Measurements from ENCODE around the gene KPRP. TPM values are rescaled to one million over a fixed set of nuclear protein-coding genes. Genes with fewer than 3 reads are reported as not detected.

KPRP gene
- total and polyA plus RNA-seq, 2 experiments from 2014 or later, result not detected

GRCh38 chr1:152768847-152769533, 11.2 kb downstream of the KPRP start (continued):
- no peak for TF ChIP-seq CTCF (conservative IDR thresholded peaks at IDR 0.05; ENCODE audit: low read depth in 2 of 2)
- TF ChIP-seq ZNF114 (CRISPR knock-in tag; IDR thresholded peaks at IDR 0.05), result no peak
- TF ChIP-seq ETS1 (IDR thresholded peaks at IDR 0.05), result no peak
- no peak for TF ChIP-seq ZNF331 (CRISPR knock-in tag; IDR thresholded peaks at IDR 0.05; ENCODE audit: low read depth)
- TF ChIP-seq REST (IDR thresholded peaks at IDR 0.05; ENCODE audit: unreplicated experiment), result no peak
- TF ChIP-seq CREB1 (CRISPR knock-in tag; IDR thresholded peaks at IDR 0.05; ENCODE audit: low read depth), result no peak
- TF ChIP-seq EZH2phosphoT487 (IDR thresholded peaks at IDR 0.05; ENCODE audit: unreplicated experiment), result no peak

GRCh38 chr1:152770411-152770810, 12.6 kb downstream of the KPRP start:
- H3F3A ChIP-seq (replicated peaks; ENCODE audit: low read depth), result no peaks in the 10 kb centered on the region
- H3K4me3 Mint-ChIP-seq, result no peak overlapping the region
- no peak overlapping the region for H3K27ac ChIP-seq (ENCODE audit: low read depth)
- H3K4me1 Mint-ChIP-seq, result peaks cover 3% of the 10 kb centered on the region; the same call in 2 of the 3 replicates
- TF ChIP-seq CTCF (conservative IDR thresholded peaks at IDR 0.05; ENCODE audit: low read depth in 2 of 2) (no peak), STAT1 (IDR thresholded peaks at IDR 0.05; ENCODE audit: unreplicated experiment) (no peak), CREB1 (CRISPR knock-in tag; IDR thresholded peaks at IDR 0.05; ENCODE audit: low read depth) (no peak)
- H3K4me2 ChIP-seq, result no peak overlapping the region
- DNase-seq (ENCODE audit: low spot score) (no peak), ATAC-seq (no peak)
- H3K4me3 ChIP-seq, result no peak overlapping the region
- 0 out of 2 replicates have a peak overlapping the region, but pooled peaks have one; percentile 3 for H2AFZ ChIP-seq
- H3K9me2 ChIP-seq (ENCODE audit: insufficient read depth), result peaks cover 15% of the 10 kb centered on the region; the same call in 1 of the 2 replicates
- H3K79me2 ChIP-seq (replicated peaks; ENCODE audit: insufficient read depth), result no peaks in the 10 kb centered on the region
- H4K20me1 ChIP-seq (replicated peaks; ENCODE audit: insufficient read depth), result no peaks in the 10 kb centered on the region
- peaks cover 5% of the 10 kb centered on the region for H3K9me3 Mint-ChIP-seq
- peaks cover 7% of the 10 kb centered on the region for H3K27me3 Mint-ChIP-seq (ENCODE audit: insufficient read depth, low read depth, poor library complexity)
- H3K27ac Mint-ChIP-seq, result no peak overlapping the region
- no peaks in the 10 kb centered on the region; the same call in 2 of the 3 replicates for H3K36me3 Mint-ChIP-seq (ENCODE audit: low read depth)
- H3K36me3 ChIP-seq (ENCODE audit: insufficient read depth), result no peaks in the 10 kb centered on the region
- H3K4me1 ChIP-seq (ENCODE audit: insufficient read depth), result no peaks in the 10 kb centered on the region
- no peaks in the 10 kb centered on the region for H3K27me3 ChIP-seq (ENCODE audit: insufficient read depth)

Data from GM23338 (cell line).